ENCODE data around the gene UBE2D1.
"Not testable (repeated sequence)": the region's sequence is repeated elsewhere in the genome, so short reads cannot be mapped to it uniquely, and the experiment has no call there.

UBE2D1 gene

GRCh38 chr10:58384999-58385783 is 50.4 kb downstream of the UBE2D1 start, which contains the start of gene TFAM:
TFAM (plus strand) TSS chr10:58385410; CDS start chr10:58385548, 138 bp downstream.
- peak; percentile 72 for DNase-seq

GRCh38 chr10:58385784-58386112 is 50.9 kb downstream of the UBE2D1 start:
- DNase-seq, result no peak

- no peak for DNase-seq
These were observed 54.2 kb downstream of the UBE2D1 start for GRCh38 chr10:58389024-58389423.

- DNase-seq, result no peak
These were observed 58.5 kb downstream of the UBE2D1 start for GRCh38 chr10:58393317-58393716.

- no peak for DNase-seq
These were observed 59.7 kb downstream of the UBE2D1 start for GRCh38 chr10:58394471-58394870.

- no peak for DNase-seq
These were observed 61.3 kb downstream of the UBE2D1 start for GRCh38 chr10:58396057-58396456.

- no peak for DNase-seq
These were observed 63.0 kb downstream of the UBE2D1 start for GRCh38 chr10:58397830-58398229.

GRCh38 chr10:58399410-58399809 is 64.6 kb downstream of the UBE2D1 start:
- no peak for DNase-seq

GRCh38 chr10:58400609-58401008 is 65.8 kb downstream of the UBE2D1 start:
- no peak for DNase-seq

GRCh38 chr10:58404001-58404400 is 69.2 kb downstream of the UBE2D1 start:
- DNase-seq, result no peak

- no peak for DNase-seq
These were observed 75.3 kb downstream of the UBE2D1 start for GRCh38 chr10:58409956-58410610.

- no peak for DNase-seq
These were observed 77.7 kb downstream of the UBE2D1 start for GRCh38 chr10:58412502-58412961.

- DNase-seq, result no peak
These were observed 79.7 kb downstream of the UBE2D1 start for GRCh38 chr10:58414270-58415041.

GRCh38 chr10:58415757-58416156 is 81.0 kb downstream of the UBE2D1 start:
- no peak for DNase-seq

GRCh38 chr10:58417902-58418301 is 83.1 kb downstream of the UBE2D1 start:
- not testable (repeated sequence) for DNase-seq

Data from NCI-H510A (cell line).